Lower leg skin (tissue), 4 donors: Measurements from ENCODE around the gene MUC6. TPM values are rescaled to one million over a fixed set of nuclear protein-coding genes. Genes with fewer than 3 reads are reported as not detected.

Experiments
- DNase-seq, 2 donors: peaks; one replicate each; pipeline ENCODE4 v3.0.0-alpha.2; 2019; ENCODE audit warnings: low spot score in 2 of 2
- H3K4me3 ChIP-seq: fragments of 200-600 bp; sonication (generic); 2 replicates; pipeline ENCODE4 v1.5.1; 2017; ENCODE audit warnings: mild to moderate bottlenecking, low read depth; ENCODE audit not compliant: poor library complexity, severe bottlenecking
- CTCF ChIP-seq, 3 donors: fragments of 450-650 bp; IDR thresholded peaks; one replicate each; pipeline ENCODE4 v1.5.1; 2016; ENCODE audit warnings: antibody characterized with exemption in 3 of 3, mild to moderate bottlenecking in 3 of 3, moderate library complexity in 2 of 3
- POLR2A ChIP-seq, 2 donors: fragments of 450-650 bp; IDR thresholded peaks; one replicate each; pipeline ENCODE4 v1.6.1; 2016 to 2017; ENCODE audit warnings: antibody characterized with exemption in 2 of 2, mild to moderate bottlenecking in 1 of 2, moderate library complexity in 1 of 2
- WGBS, 2 donors: methylation state at CpG; one replicate each; pipeline ENCODE4 v1.1.5; 2018; 5-methylcytosine and 5-hydroxymethylcytosine counted together
- intact Hi-C: fragments of 100-400 bp; cut with DNase I; formaldehyde crosslinking; loops from one replicate; pipeline ENCODE4 v1.15.0; 2023; ENCODE audit warnings: low total_unique reads
- total RNA-seq, 4 donors: library from RNA; depleted of rRNA; stranded (reverse); fragments of >200 nt; gene quantifications; one replicate each; pipeline ENCODE4 v1.1.0, GENCODE V29; 2016

Gene MUC6
- total RNA-seq, 4 donors from 2014 or later = not detected

DNA sequence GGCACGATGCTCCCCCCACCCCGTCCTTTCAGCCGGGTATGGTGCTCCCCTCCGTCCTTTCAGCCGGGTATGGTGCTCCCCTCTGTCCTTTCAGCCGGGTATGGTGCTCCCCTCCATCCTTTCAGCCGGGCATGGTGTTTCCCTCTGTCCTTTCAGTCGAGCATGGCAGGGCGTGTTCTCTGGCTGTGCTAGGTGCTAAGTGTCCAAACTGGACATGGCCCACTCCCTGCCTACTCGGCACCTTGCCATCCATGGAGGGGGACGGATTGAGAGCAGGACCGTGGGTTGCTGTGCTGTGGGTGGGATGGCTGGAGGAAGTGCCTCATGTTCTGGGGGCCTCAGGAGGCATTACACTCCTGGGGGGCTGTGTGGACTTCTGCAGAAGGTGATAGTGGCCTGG lies 45.5 kb downstream of the MUC6 start:
- intact Hi-C loops = no loop called here
- 89% methylated on average over 12 of the region's 12 CpGs for WGBS, 2 donors
- H3K4me3 ChIP-seq = no peak overlapping the region
- TF ChIP-seq CTCF (IDR thresholded peaks at IDR 0.05) (no peak), POLR2A (IDR thresholded peaks at IDR 0.05) (no peak)
- DNase-seq = no peak

- 91 to 94% methylated on average over 10 of the region's 10 CpGs for WGBS, 2 donors
- intact Hi-C loops = no loop called here
- DNase-seq = no peak
- H3K4me3 ChIP-seq = no peak overlapping the region
- no peak for TF ChIP-seq CTCF (IDR thresholded peaks at IDR 0.05)
- no peak for TF ChIP-seq POLR2A (IDR thresholded peaks at IDR 0.05)
These were observed 46.4 kb downstream of the MUC6 start for GRCh38 chr11:990101-990500.

- TF ChIP-seq POLR2A (IDR thresholded peaks at IDR 0.05) (no peak), CTCF (IDR thresholded peaks at IDR 0.05) (no peak)
- 92 to 95% methylated on average over 15 of the region's 15 CpGs for WGBS, 2 donors
- no peak overlapping the region for H3K4me3 ChIP-seq
- DNase-seq = no peak
- intact Hi-C loops = no loop called here
These were observed 48.8 kb downstream of the MUC6 start for GRCh38 chr11:987671-988070.

DNA sequence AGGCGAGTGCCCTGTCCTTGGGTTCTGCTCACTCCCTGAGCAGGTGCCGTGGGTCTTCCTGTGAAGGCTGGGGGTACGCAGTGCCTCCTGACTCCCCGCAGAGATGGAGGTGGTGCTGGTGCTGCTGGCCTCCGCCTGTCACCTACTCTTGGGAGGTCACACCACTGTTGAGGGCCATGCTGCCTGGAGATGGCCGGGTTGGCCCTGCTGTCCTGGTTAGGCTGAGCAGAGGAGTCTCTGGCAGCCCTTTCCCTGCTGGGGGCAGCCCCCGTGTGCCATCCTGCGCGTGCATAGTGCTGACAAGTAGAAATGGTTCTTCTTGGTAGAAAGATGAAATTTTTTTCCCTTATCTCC lies 49.6 kb downstream of the MUC6 start:
- intact Hi-C loops = no loop called here
- no peak overlapping the region for H3K4me3 ChIP-seq
- TF ChIP-seq POLR2A (IDR thresholded peaks at IDR 0.05) (no peak), CTCF (IDR thresholded peaks at IDR 0.05) (no peak)
- DNase-seq = no peak
- WGBS, 2 donors = 92 to 99% methylated on average over 5 to 9 of the region's 9 CpGs

DNA sequence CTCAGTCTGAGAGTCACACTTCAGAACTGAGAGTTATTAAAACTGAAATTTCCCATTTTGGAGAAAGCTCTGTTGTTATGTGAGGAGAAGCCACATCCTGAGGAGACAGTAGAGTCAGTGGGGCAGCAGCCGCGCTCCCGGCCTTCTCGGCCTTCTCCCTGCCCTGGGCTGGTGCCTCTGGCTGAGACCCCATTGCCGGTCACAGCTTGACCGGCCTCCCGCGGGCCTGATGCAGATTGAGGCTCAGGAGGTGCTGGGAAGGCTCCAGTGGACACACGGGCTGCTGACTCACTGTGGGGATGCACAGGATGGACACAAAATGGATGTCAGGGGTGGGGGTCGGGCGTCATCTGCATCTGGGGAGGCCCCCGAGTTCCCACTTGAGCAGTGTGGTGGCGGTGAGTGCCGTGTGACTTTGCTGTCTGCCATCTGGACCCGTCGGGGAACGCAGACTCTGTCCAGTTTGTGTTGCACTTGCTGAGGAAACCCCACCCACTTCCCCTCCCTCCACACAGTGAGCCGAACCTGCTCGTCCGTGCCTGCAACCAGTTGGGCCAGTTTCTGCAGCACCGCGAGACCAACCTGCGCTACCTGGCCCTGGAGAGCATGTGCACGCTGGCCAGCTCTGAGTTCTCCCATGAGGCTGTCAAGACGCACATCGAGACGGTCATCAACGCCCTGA lies 50.1 kb downstream of the MUC6 start:
- 66 to 76% methylated on average over 28 of the region's 28 CpGs for WGBS, 2 donors
- no peak overlapping the region for H3K4me3 ChIP-seq
- intact Hi-C loops = no loop called here
- peak in 1 of 2 donors; percentile 34 for DNase-seq
- TF ChIP-seq POLR2A (IDR thresholded peaks at IDR 0.05) (no peak), CTCF (IDR thresholded peaks at IDR 0.05) (no peak)

GRCh38 chr11:985848-986247 lies 50.7 kb downstream of the MUC6 start:
- TF ChIP-seq POLR2A (IDR thresholded peaks at IDR 0.05) (no peak), CTCF (IDR thresholded peaks at IDR 0.05) (no peak)
- DNase-seq = no peak
- intact Hi-C loops = no loop called here
- H3K4me3 ChIP-seq = no peak overlapping the region
- 94 to 95% methylated on average over 20 of the region's 20 CpGs for WGBS, 2 donors
